ENCODE measurements around the gene ZFP69B.
A peak's percentile ranks its signal among the peaks of the same experiment; 100 is the strongest.

The ZFP69B gene

GRCh38 chr1:40435471-40435870, 14.8 kb upstream of the ZFP69B start:
- DNase-seq (ENCODE audit: low spot score), result no peak
- no peak for TF ChIP-seq CTCF (IDR thresholded peaks at IDR 0.05)

GRCh38 chr1:40435876-40436275, 14.4 kb upstream of the ZFP69B start:
- no peak for TF ChIP-seq CTCF (IDR thresholded peaks at IDR 0.05)
- no peak for DNase-seq (ENCODE audit: low spot score)
- H3K4me3 ChIP-seq, result no peak overlapping the region
- H3K27ac ChIP-seq, result no peak overlapping the region

More at GRCh38 chr1:40435471-40435870, 14.8 kb upstream of the ZFP69B start:
- Histone ChIP-seq H3K27ac (no peak overlapping the region), H3K4me3 (no peak overlapping the region)

GRCh38 chr1:40438391-40439015, 11.8 kb upstream of the ZFP69B start:
- DNase-seq (ENCODE audit: low spot score), result no peak
- H3K27ac ChIP-seq, result no peak overlapping the region
- H3K4me3 ChIP-seq, result no peak overlapping the region
- TF ChIP-seq CTCF (IDR thresholded peaks at IDR 0.05), result peak; percentile 58

- Histone ChIP-seq H3K4me3 (no peak overlapping the region), H3K27ac (no peak overlapping the region)
- DNase-seq (ENCODE audit: low spot score), result no peak
- TF ChIP-seq CTCF (IDR thresholded peaks at IDR 0.05), result no peak
Measured at GRCh38 chr1:40439247-40439646, 11.0 kb upstream of the ZFP69B start.

GRCh38 chr1:40450495-40451237, 390 bp downstream of the ZFP69B start:
- peak overlapping the region; percentile 70 to 90 for H3K27ac ChIP-seq
- DNase-seq (ENCODE audit: low spot score), result no peak
- H3K4me3 ChIP-seq, result peak overlapping the region; percentile 94
- no peak for TF ChIP-seq CTCF (IDR thresholded peaks at IDR 0.05)

- H3K27ac ChIP-seq, result no peak overlapping the region
- no peak for DNase-seq (ENCODE audit: low spot score)
- TF ChIP-seq CTCF (IDR thresholded peaks at IDR 0.05), result no peak
- no peak overlapping the region for H3K4me3 ChIP-seq
Measured at GRCh38 chr1:40451238-40451585, 936 bp downstream of the ZFP69B start.

- no peak for TF ChIP-seq CTCF (IDR thresholded peaks at IDR 0.05)
- DNase-seq (ENCODE audit: low spot score), result no peak
- no peak overlapping the region for H3K4me3 ChIP-seq
- no peak overlapping the region for H3K27ac ChIP-seq
Measured at GRCh38 chr1:40454873-40455272, 4.6 kb downstream of the ZFP69B start.

Measured in coronary artery (tissue), 2 donors.